ENCODE results near the gene ZBTB16.

DNA sequence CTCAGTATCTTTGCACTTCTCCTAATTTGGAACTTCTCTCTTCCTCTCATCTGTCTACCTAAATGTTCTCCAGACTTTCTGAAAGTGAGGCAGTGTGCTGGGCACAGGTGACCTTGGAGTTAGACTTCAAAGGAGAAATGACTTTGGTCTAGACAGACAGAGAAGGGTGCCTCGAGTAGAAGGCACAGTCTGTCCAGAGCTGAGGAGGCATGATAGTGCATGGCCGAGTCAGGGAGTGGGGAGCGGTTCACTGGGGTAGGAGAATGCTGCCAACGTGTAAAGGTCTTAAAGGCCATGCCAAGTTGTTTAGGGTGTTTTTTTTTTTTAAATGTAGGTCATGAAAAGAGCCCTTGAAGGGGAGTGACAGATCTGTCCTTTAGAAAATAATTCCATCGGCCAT is 17.3 kb upstream of the ZBTB16 start:
- TF ChIP-seq, protein P1, sequence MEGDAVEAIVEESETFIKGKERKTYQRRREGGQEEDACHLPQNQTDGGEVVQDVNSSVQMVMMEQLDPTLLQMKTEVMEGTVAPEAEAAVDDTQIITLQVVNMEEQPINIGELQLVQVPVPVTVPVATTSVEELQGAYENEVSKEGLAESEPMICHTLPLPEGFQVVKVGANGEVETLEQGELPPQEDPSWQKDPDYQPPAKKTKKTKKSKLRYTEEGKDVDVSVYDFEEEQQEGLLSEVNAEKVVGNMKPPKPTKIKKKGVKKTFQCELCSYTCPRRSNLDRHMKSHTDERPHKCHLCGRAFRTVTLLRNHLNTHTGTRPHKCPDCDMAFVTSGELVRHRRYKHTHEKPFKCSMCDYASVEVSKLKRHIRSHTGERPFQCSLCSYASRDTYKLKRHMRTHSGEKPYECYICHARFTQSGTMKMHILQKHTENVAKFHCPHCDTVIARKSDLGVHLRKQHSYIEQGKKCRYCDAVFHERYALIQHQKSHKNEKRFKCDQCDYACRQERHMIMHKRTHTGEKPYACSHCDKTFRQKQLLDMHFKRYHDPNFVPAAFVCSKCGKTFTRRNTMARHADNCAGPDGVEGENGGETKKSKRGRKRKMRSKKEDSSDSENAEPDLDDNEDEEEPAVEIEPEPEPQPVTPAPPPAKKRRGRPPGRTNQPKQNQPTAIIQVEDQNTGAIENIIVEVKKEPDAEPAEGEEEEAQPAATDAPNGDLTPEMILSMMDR (optimal IDR thresholded peaks at IDR 0.05 in 1 of 3, IDR thresholded peaks at IDR 0.05 in 1 of 3, conservative IDR thresholded peaks at IDR 0.05 in 1 of 3; ENCODE audit: extremely low read depth in 1 of 3, insufficient read depth in 2 of 3, low read length in 3 of 3), result no peak
- TF ChIP-seq EZH2 (IDR thresholded peaks at IDR 0.05; ENCODE audit: low read length), result no peak
